ENCODE measurements around the gene GPR39. TPM values are rescaled to one million over a fixed set of nuclear protein-coding genes. Genes with fewer than 3 reads are reported as not detected.

Gene GPR39
- total and polyA plus RNA-seq, 12 donors = 0.10 to 0.28 (median 0.17) TPM; not detected in 7

DNA sequence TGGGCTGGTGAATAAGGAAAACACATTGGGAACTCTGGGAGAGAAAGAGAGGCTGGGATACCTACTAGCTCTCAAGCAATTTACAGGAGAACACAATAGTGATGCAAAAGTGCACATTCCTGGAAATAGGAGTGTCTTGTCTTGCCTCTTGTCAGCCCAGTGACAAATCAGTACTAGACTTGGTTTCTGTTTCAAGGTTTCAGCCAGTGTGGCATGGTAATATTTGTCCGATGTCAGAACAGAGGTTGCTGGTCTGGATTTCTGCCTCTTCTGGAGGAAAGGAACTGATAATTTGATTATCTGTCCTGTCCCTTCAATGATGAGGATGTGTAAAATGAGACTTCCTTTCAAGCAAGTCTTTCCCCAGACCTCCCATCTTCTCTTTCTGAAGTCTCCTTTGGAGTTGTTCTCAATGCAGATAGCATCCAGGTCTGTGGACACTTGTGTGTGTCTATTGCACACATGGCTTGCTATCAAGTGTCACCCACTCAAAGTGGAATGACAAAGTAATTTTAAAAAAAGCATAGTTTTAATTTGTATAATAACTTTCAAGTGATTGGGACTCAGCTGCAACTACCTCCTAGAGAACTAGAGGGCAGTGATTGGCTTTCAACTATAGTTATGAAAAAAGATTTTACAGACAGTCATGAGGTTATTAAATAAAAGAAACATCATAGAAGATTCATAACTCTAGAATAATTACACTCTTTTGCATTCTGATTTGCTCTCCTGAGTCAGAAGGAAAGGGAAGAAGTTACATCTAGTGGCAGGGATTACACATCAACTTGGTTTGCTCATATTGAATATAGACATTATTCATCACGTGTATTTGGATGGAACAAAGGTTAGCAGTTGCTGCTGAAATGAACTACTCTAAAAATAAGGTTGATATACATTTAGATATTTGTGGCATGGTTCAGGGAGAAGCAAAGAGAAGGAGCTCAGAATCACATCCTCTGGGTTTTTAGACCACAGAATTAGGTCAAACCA, 4.5 kb downstream of the GPR39 start:
- TF ChIP-seq POLR2A (IDR thresholded peaks at IDR 0.05) = no peak
- TF ChIP-seq, protein P1, sequence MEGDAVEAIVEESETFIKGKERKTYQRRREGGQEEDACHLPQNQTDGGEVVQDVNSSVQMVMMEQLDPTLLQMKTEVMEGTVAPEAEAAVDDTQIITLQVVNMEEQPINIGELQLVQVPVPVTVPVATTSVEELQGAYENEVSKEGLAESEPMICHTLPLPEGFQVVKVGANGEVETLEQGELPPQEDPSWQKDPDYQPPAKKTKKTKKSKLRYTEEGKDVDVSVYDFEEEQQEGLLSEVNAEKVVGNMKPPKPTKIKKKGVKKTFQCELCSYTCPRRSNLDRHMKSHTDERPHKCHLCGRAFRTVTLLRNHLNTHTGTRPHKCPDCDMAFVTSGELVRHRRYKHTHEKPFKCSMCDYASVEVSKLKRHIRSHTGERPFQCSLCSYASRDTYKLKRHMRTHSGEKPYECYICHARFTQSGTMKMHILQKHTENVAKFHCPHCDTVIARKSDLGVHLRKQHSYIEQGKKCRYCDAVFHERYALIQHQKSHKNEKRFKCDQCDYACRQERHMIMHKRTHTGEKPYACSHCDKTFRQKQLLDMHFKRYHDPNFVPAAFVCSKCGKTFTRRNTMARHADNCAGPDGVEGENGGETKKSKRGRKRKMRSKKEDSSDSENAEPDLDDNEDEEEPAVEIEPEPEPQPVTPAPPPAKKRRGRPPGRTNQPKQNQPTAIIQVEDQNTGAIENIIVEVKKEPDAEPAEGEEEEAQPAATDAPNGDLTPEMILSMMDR (IDR thresholded peaks at IDR 0.05) = no peak
- no peak overlapping the region for H3K27ac ChIP-seq
- 62 to 71% (median 68%) methylated on average over 2 of the region's 2 CpGs for WGBS, 4 donors

DNA sequence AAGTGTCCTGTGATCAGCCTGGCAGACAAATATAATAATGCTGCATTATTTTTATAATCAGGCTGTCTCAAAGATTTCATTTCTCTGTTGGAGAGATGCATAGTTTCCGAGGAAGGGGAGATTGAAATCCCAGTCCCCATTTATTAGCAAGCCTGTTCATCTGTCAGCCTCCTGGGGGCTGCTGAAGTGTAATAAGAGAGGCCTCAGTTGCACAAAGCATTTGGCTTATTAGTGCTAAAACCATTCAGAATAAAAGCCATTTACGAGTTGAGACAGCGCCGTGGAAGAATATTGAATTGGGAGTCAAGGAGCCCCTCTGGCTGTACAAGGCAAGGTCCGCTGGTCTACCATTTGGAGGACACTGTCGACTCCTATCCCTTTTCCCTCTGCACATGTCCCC, 6.1 kb downstream of the GPR39 start:
- TF ChIP-seq POLR2A (IDR thresholded peaks at IDR 0.05) = no peak
- TF ChIP-seq, protein P1 (IDR thresholded peaks at IDR 0.05) = no peak
- Histone ChIP-seq H3K27me3 (no peaks in the 10 kb centered on the region), H3K4me3 (no peak overlapping the region), H3K27ac (no peak overlapping the region), H3K9me3 (replicated peaks in 1 of 3) (no peaks in the 10 kb centered on the region), H3K4me1 (replicated peaks in 1 of 2) (no peaks in the 10 kb centered on the region), H3K36me3 (replicated peaks in 1 of 2) (no peaks in the 10 kb centered on the region)
- no peak for DNase-seq
- intact Hi-C loops (cut with DNase I) = no loop called here
- WGBS, 4 donors = 84 to 92% (median 85%) methylated on average over 6 of the region's 6 CpGs

More for the DNA sequence above, 4.5 kb downstream of the GPR39 start:
- Histone ChIP-seq H3K4me3 (no peak overlapping the region), H3K27me3 (no peaks in the 10 kb centered on the region), H3K36me3 (replicated peaks in 1 of 2) (no peaks in the 10 kb centered on the region), H3K4me1 (replicated peaks in 1 of 2) (peaks cover 0 to 4% of the 10 kb centered on the region in 2 donors), H3K9me3 (replicated peaks in 1 of 3) (no peaks in the 10 kb centered on the region)
- DNase-seq = no peak
- intact Hi-C loops (cut with DNase I) = no loop called here

DNA sequence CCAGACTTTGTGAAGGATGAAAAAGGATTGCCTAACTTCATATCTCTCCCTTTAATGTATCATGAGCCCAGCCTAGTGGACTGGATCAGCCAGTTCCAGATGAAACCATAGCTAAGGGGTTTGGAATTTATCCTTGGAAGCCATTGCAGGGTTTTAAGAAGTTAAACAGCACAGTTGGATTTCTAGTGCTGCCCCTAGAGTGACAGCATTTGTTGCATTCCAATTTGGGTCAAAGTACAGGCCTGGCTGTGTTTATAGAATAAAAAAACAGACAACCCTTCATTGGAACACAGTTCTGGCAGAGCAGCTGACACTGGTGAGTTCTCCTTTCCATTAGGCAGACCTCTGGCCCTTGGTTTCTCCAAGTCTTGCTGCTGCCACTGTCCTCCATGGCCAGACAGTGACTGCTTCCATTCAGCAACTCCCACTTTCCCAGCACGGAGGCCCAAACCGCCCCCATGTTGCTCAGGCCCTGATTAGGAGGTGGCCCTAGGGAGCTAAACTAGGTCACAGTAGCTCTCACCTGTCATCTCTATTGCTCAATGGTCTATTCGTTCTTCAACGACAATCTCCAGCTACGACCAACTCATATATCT, 8.0 kb downstream of the GPR39 start:
- no peak for DNase-seq
- WGBS, 4 donors = 84 to 95% (median 89%) methylated on average over 5 of the region's 5 CpGs
- Histone ChIP-seq H3K27me3 (no peaks in the 10 kb centered on the region), H3K27ac (no peak overlapping the region), H3K9me3 (replicated peaks in 1 of 3) (no peaks in the 10 kb centered on the region), H3K36me3 (replicated peaks in 1 of 2) (no peaks in the 10 kb centered on the region), H3K4me3 (no peak overlapping the region), H3K4me1 (replicated peaks in 1 of 2) (no peaks in the 10 kb centered on the region)
- intact Hi-C loops (cut with DNase I) = no loop called here
- TF ChIP-seq, protein P1 (IDR thresholded peaks at IDR 0.05) = no peak
- no peak for TF ChIP-seq POLR2A (IDR thresholded peaks at IDR 0.05)

DNA sequence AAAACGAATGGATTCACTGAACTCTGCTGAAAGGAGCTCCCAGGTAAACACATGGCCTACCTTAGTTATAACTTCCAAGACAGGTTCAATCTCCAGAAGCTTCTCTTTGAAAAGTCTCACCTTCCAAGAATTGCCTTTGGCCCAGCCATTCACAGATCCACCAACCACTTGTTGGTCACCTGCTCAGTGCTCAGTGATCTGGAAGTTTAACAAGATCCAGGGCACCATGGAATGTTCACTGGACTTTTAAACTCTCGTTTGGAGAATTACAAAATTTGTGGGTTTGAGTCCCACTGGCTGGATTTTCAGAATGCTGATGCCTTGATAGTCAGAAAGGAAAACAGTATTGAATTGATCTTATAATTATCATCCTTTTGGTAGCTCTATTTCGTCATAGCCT, 9.4 kb downstream of the GPR39 start:
- TF ChIP-seq, protein P1 (IDR thresholded peaks at IDR 0.05) = no peak
- no peak for TF ChIP-seq POLR2A (IDR thresholded peaks at IDR 0.05)
- 39 to 68% (median 61%) methylated on average over 3 of the region's 3 CpGs for WGBS, 4 donors
- intact Hi-C loops (cut with DNase I) = no loop called here
- H3K4me1 ChIP-seq (replicated peaks in 1 of 2) = no peaks in the 10 kb centered on the region
- H3K27me3 ChIP-seq = no peaks in the 10 kb centered on the region
- no peaks in the 10 kb centered on the region for H3K9me3 ChIP-seq (replicated peaks in 1 of 3)
- H3K4me3 ChIP-seq = no peak overlapping the region
- no peaks in the 10 kb centered on the region for H3K36me3 ChIP-seq (replicated peaks in 1 of 2)
- no peak overlapping the region for H3K27ac ChIP-seq
- DNase-seq = no peak

Data from adrenal gland (tissue), 12 donors.